Measurements from ENCODE around the gene SCYGR2.

Gene SCYGR2

DNA sequence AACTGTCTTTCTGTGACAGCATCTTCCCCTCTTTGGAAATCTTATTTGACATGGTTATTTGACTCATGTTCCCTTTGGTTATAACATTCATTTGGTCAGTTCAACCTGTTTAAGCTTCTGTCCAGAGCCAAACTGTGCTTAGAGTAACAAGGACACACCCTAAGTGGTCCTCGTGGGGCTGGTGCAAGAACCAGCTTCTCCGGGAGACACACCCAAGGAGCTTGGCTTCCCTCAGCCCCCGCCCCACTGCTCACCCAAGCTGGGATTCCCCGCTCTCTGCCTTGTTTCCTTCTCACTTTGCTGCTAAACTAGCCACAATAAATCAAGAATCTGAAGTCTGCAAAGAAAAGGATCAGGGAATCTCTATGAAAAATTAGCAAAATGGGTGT lies 14.6 kb downstream of the SCYGR2 start:
- no CpG with 5 or more reads among the region's 4 CpGs for WGBS (ENCODE audit: extremely low coverage, insufficient coverage, low lambda C conversion rate)
- no peaks in the 10 kb centered on the region for H3K79me2 ChIP-seq (ENCODE audit: control insufficient read depth, insufficient read depth, low read length)
- H3K27me3 ChIP-seq (ENCODE audit: insufficient read depth, low read length, poor library complexity), result no peaks in the 10 kb centered on the region

DNA sequence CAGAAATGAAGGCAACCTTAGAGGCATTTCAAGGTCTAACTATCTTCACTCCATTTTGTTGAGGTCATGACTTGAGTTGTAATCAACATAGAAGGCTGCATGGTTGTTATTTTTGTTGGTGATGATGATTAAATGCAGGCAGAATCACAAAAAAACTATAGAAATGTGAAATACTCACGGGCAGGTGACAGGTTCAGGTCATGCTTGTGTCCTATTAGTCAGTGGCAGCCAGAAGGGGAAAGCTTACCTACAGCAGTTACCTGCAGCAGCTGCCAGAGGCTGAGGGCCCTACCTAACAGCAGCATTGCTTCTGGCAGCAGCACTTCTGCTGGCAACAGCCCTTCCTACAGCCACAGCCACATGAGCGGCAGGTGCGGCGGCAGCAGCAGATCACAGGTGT lies 15.6 kb downstream of the SCYGR2 start:
- Histone ChIP-seq H2BK15ac (replicated peaks; ENCODE audit: low read depth) (no peak overlapping the region), H2BK120ac (ENCODE audit: low read depth, low read length) (no peak overlapping the region)
- WGBS (ENCODE audit: extremely low coverage, insufficient coverage, low lambda C conversion rate), result no CpG with 5 or more reads among the region's 4 CpGs

More for the DNA sequence above, 14.6 kb downstream of the SCYGR2 start:
- Histone ChIP-seq H3K79me1 (ENCODE audit: low read length) (no peaks in the 10 kb centered on the region), H3K23ac (ENCODE audit: low read length) (no peak overlapping the region), H2BK120ac (ENCODE audit: low read depth, low read length) (peak overlapping the region; percentile 6), H2BK5ac (ENCODE audit: low read length) (no peak overlapping the region), H3K4me2 (ENCODE audit: low read length) (no peak overlapping the region), H3K4me3 (ENCODE audit: low read length) (no peak overlapping the region), H3K4me1 (ENCODE audit: control insufficient read depth, low read depth, low read length) (peaks cover 14% of the 10 kb centered on the region), H3K9ac (ENCODE audit: low read length) (no peak overlapping the region), H2AK5ac (ENCODE audit: low read length) (no peak overlapping the region), H3K27ac (ENCODE audit: low read depth, low read length) (no peak overlapping the region), H4K8ac (ENCODE audit: low read depth, low read length) (no peak overlapping the region), H3K36me3 (ENCODE audit: control insufficient read depth, insufficient read depth, low read length) (no peaks in the 10 kb centered on the region), H3K4ac (ENCODE audit: low read depth, low read length) (no peak overlapping the region), H2BK15ac (replicated peaks; ENCODE audit: low read depth) (no peak overlapping the region), H3K56ac (ENCODE audit: low read length) (no peak overlapping the region), H4K5ac (ENCODE audit: low read length) (no peak overlapping the region), H3K18ac (ENCODE audit: low read length) (no peak overlapping the region)
- no peak for DNase-seq

DNA sequence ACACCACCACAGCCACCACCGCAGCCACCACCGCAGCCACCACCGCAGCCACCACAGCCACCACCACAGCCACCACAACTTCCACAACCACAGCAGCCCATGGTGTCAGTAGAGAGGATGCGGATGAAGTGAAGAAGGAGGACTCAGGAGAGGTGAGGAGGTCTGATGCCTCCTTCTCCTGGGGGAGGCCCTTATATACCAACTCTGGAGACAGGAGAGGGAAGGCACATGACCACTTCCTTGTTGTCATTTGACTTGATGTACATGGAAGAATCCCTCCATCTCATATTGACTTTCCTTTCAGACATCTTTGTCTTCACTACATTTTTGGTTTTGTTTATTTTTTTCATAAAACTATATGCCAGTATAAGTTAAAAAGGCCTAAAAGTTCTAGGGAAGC lies 16.0 kb downstream of the SCYGR2 start, which contains the start of gene SCYGR3:
TSS of gene SCYGR3 (minus strand) at position 101 of the 400 bp plus-strand sequence. CDS start at position 101, 0 bp downstream.
- no peak within 1 kb of the TSS for H3K4me3 ChIP-seq (ENCODE audit: low read length)
- H2BK5ac ChIP-seq (ENCODE audit: low read length), result no peak within 1 kb of the TSS
- no peak within 1 kb of the TSS for H3K18ac ChIP-seq (ENCODE audit: low read length)
- no peak within 1 kb of the TSS for H2BK15ac ChIP-seq (replicated peaks; ENCODE audit: low read depth)
- H2AK5ac ChIP-seq (ENCODE audit: low read length), result no peak within 1 kb of the TSS
- H3K79me1 ChIP-seq (ENCODE audit: low read length), result no peaks in the 10 kb centered on the region
- no peak within 1 kb of the TSS for H2BK120ac ChIP-seq (ENCODE audit: low read depth, low read length)
- DNase-seq, result no peak
- H3K27ac ChIP-seq (ENCODE audit: low read depth, low read length), result no peak within 1 kb of the TSS
- no peaks in the 10 kb centered on the region for H3K79me2 ChIP-seq (ENCODE audit: control insufficient read depth, insufficient read depth, low read length)
- H3K4me2 ChIP-seq (ENCODE audit: low read length), result no peak within 1 kb of the TSS
- no peak within 1 kb of the TSS for H3K23ac ChIP-seq (ENCODE audit: low read length)
- no CpG with 5 or more reads among the region's 4 CpGs for WGBS (ENCODE audit: extremely low coverage, insufficient coverage, low lambda C conversion rate)
- no peak within 1 kb of the TSS for H4K5ac ChIP-seq (ENCODE audit: low read length)
- H3K27me3 ChIP-seq (ENCODE audit: insufficient read depth, low read length, poor library complexity), result no peaks in the 10 kb centered on the region
- no peak within 1 kb of the TSS for H3K56ac ChIP-seq (ENCODE audit: low read length)
- H3K9ac ChIP-seq (ENCODE audit: low read length), result no peak within 1 kb of the TSS
- H3K4ac ChIP-seq (ENCODE audit: low read depth, low read length), result no peak within 1 kb of the TSS
- H4K8ac ChIP-seq (ENCODE audit: low read depth, low read length), result no peak within 1 kb of the TSS
- no peaks in the 10 kb centered on the region for H3K36me3 ChIP-seq (ENCODE audit: control insufficient read depth, insufficient read depth, low read length)
- H3K4me1 ChIP-seq (ENCODE audit: control insufficient read depth, low read depth, low read length), result peaks cover 14% of the 10 kb centered on the region

More for the DNA sequence above, 15.6 kb downstream of the SCYGR2 start:
- Histone ChIP-seq H3K9ac (ENCODE audit: low read length) (no peak overlapping the region), H3K4ac (ENCODE audit: low read depth, low read length) (no peak overlapping the region), H3K27me3 (ENCODE audit: insufficient read depth, low read length, poor library complexity) (no peaks in the 10 kb centered on the region), H2BK5ac (ENCODE audit: low read length) (no peak overlapping the region), H4K8ac (ENCODE audit: low read depth, low read length) (no peak overlapping the region), H3K79me1 (ENCODE audit: low read length) (no peaks in the 10 kb centered on the region), H3K23ac (ENCODE audit: low read length) (no peak overlapping the region), H3K18ac (ENCODE audit: low read length) (no peak overlapping the region), H3K56ac (ENCODE audit: low read length) (no peak overlapping the region), H3K4me1 (ENCODE audit: control insufficient read depth, low read depth, low read length) (peaks cover 14% of the 10 kb centered on the region), H3K79me2 (ENCODE audit: control insufficient read depth, insufficient read depth, low read length) (no peaks in the 10 kb centered on the region), H3K4me3 (ENCODE audit: low read length) (no peak overlapping the region), H3K4me2 (ENCODE audit: low read length) (no peak overlapping the region), H3K36me3 (ENCODE audit: control insufficient read depth, insufficient read depth, low read length) (no peaks in the 10 kb centered on the region), H3K27ac (ENCODE audit: low read depth, low read length) (no peak overlapping the region), H4K5ac (ENCODE audit: low read length) (no peak overlapping the region), H2AK5ac (ENCODE audit: low read length) (no peak overlapping the region)
- DNase-seq, result no peak

DNA sequence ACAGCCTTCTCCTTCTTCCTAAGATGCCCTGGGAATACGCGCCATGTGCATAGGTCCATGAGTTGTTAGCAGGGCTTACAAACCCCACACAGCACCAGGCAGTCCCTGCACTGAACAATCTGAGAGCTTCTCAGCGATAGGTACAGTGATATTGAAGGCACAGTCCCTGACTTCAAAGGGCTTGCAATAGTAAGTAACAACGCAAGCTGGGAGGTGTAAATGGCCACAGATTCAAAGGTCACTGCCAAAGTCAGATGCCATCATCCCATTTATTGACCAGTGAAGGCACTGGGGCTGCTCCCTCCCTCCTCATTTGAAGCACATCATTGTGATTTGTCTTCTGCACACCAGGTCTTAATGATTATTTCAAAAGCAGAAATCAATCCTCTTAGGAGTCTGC lies 16.5 kb downstream of the SCYGR2 start:
- H3K23ac ChIP-seq (ENCODE audit: low read length), result no peak overlapping the region
- no peaks in the 10 kb centered on the region for H3K79me2 ChIP-seq (ENCODE audit: control insufficient read depth, insufficient read depth, low read length)
- no CpG with 5 or more reads among the region's 4 CpGs for WGBS (ENCODE audit: extremely low coverage, insufficient coverage, low lambda C conversion rate)
- H3K9ac ChIP-seq (ENCODE audit: low read length), result no peak overlapping the region
- H2BK120ac ChIP-seq (ENCODE audit: low read depth, low read length), result no peak overlapping the region
- H4K8ac ChIP-seq (ENCODE audit: low read depth, low read length), result no peak overlapping the region
- no peak overlapping the region for H2BK15ac ChIP-seq (replicated peaks; ENCODE audit: low read depth)
- H3K4me2 ChIP-seq (ENCODE audit: low read length), result no peak overlapping the region
- H3K18ac ChIP-seq (ENCODE audit: low read length), result no peak overlapping the region
- no peak overlapping the region for H3K4me3 ChIP-seq (ENCODE audit: low read length)
- H3K4ac ChIP-seq (ENCODE audit: low read depth, low read length), result no peak overlapping the region
- no peaks in the 10 kb centered on the region for H3K27me3 ChIP-seq (ENCODE audit: insufficient read depth, low read length, poor library complexity)
- H3K79me1 ChIP-seq (ENCODE audit: low read length), result no peaks in the 10 kb centered on the region
- H3K36me3 ChIP-seq (ENCODE audit: control insufficient read depth, insufficient read depth, low read length), result no peaks in the 10 kb centered on the region
- H3K4me1 ChIP-seq (ENCODE audit: control insufficient read depth, low read depth, low read length), result peaks cover 14% of the 10 kb centered on the region
- H3K27ac ChIP-seq (ENCODE audit: low read depth, low read length), result no peak overlapping the region
- H4K5ac ChIP-seq (ENCODE audit: low read length), result no peak overlapping the region
- no peak for DNase-seq
- H3K56ac ChIP-seq (ENCODE audit: low read length), result no peak overlapping the region
- no peak overlapping the region for H2BK5ac ChIP-seq (ENCODE audit: low read length)
- no peak overlapping the region for H2AK5ac ChIP-seq (ENCODE audit: low read length)

DNA sequence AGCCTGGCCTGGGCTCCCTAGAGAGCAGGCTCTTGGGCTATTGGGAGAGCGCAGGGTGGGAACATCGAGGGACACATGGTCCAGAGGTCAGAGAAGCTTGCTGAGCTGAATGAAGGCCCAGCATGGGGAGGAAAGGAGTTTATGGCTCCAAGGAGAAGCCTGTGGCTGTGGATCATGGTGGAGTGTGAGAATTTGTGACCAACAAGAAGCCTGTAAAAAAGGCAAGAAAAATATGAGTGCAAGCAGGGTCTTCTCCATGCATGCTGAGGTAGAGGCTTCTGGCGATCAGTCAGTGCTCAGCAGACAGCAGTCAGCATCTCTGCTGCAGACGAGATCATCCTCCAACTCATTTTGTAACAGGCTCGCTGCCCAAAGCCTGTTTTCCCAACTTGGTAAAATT lies 17.2 kb downstream of the SCYGR2 start:
- H4K8ac ChIP-seq (ENCODE audit: low read depth, low read length), result no peak overlapping the region
- WGBS (ENCODE audit: extremely low coverage, insufficient coverage, low lambda C conversion rate), result no CpG with 5 or more reads among the region's 5 CpGs
- H3K56ac ChIP-seq (ENCODE audit: low read length), result peak overlapping the region; percentile 71
- no peaks in the 10 kb centered on the region for H3K36me3 ChIP-seq (ENCODE audit: control insufficient read depth, insufficient read depth, low read length)
- H4K5ac ChIP-seq (ENCODE audit: low read length), result no peak overlapping the region
- peaks cover 14% of the 10 kb centered on the region for H3K4me1 ChIP-seq (ENCODE audit: control insufficient read depth, low read depth, low read length)
- no peak overlapping the region for H3K4me2 ChIP-seq (ENCODE audit: low read length)
- no peak overlapping the region for H3K27ac ChIP-seq (ENCODE audit: low read depth, low read length)
- no peak overlapping the region for H3K4me3 ChIP-seq (ENCODE audit: low read length)
- H2BK15ac ChIP-seq (replicated peaks; ENCODE audit: low read depth), result no peak overlapping the region
- no peaks in the 10 kb centered on the region for H3K79me1 ChIP-seq (ENCODE audit: low read length)
- no peak overlapping the region for H2BK120ac ChIP-seq (ENCODE audit: low read depth, low read length)
- no peak for DNase-seq
- H3K27me3 ChIP-seq (ENCODE audit: insufficient read depth, low read length, poor library complexity), result no peaks in the 10 kb centered on the region
- H3K18ac ChIP-seq (ENCODE audit: low read length), result peak overlapping the region; percentile 34
- no peaks in the 10 kb centered on the region for H3K79me2 ChIP-seq (ENCODE audit: control insufficient read depth, insufficient read depth, low read length)
- H2BK5ac ChIP-seq (ENCODE audit: low read length), result no peak overlapping the region
- H3K23ac ChIP-seq (ENCODE audit: low read length), result no peak overlapping the region
- no peak overlapping the region for H2AK5ac ChIP-seq (ENCODE audit: low read length)
- no peak overlapping the region for H3K4ac ChIP-seq (ENCODE audit: low read depth, low read length)
- no peak overlapping the region for H3K9ac ChIP-seq (ENCODE audit: low read length)

DNA sequence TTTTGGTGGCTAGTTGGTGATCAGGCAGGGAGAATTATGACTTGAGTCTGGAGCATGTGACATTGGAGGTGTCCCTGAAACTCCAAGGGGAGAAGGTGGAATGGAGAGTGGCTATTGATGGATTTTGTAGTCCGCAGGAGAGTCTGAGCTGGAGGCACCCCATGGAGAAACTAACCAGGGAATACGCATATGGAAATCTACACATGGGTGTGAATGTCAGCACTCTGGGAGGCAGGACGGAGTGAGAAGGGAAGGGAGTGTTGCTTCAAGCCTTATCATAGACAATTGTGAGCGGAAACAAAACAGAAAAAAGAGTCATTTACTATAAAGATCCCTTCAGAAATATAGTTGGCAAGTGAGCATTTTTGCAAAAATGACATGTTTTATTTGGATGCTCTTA lies 17.9 kb downstream of the SCYGR2 start:
- H3K23ac ChIP-seq (ENCODE audit: low read length), result no peak overlapping the region
- no peak overlapping the region for H4K8ac ChIP-seq (ENCODE audit: low read depth, low read length)
- H3K27me3 ChIP-seq (ENCODE audit: insufficient read depth, low read length, poor library complexity), result no peaks in the 10 kb centered on the region
- DNase-seq, result peak; percentile 72
- H3K56ac ChIP-seq (ENCODE audit: low read length), result no peak overlapping the region
- no peak overlapping the region for H3K18ac ChIP-seq (ENCODE audit: low read length)
- no peaks in the 10 kb centered on the region for H3K79me1 ChIP-seq (ENCODE audit: low read length)
- H3K27ac ChIP-seq (ENCODE audit: low read depth, low read length), result peak overlapping the region; percentile 33
- no peaks in the 10 kb centered on the region for H3K36me3 ChIP-seq (ENCODE audit: control insufficient read depth, insufficient read depth, low read length)
- H2BK120ac ChIP-seq (ENCODE audit: low read depth, low read length), result no peak overlapping the region
- H4K5ac ChIP-seq (ENCODE audit: low read length), result no peak overlapping the region
- no peak overlapping the region for H2BK5ac ChIP-seq (ENCODE audit: low read length)
- H3K4ac ChIP-seq (ENCODE audit: low read depth, low read length), result no peak overlapping the region
- H3K79me2 ChIP-seq (ENCODE audit: control insufficient read depth, insufficient read depth, low read length), result no peaks in the 10 kb centered on the region
- peaks cover 14% of the 10 kb centered on the region for H3K4me1 ChIP-seq (ENCODE audit: control insufficient read depth, low read depth, low read length)
- H3K9ac ChIP-seq (ENCODE audit: low read length), result no peak overlapping the region
- H3K4me2 ChIP-seq (ENCODE audit: low read length), result no peak overlapping the region
- H2BK15ac ChIP-seq (replicated peaks; ENCODE audit: low read depth), result no peak overlapping the region
- H2AK5ac ChIP-seq (ENCODE audit: low read length), result no peak overlapping the region
- H3K4me3 ChIP-seq (ENCODE audit: low read length), result no peak overlapping the region
- no CpG with 5 or more reads among the region's 4 CpGs for WGBS (ENCODE audit: extremely low coverage, insufficient coverage, low lambda C conversion rate)
